Heart left ventricle (tissue), 13 donors: ENCODE data around the gene PPP2R3A.

Experiments
- POLR2A ChIP-seq, 2 donors: fragments of 450-650 bp; IDR thresholded peaks; one replicate each; pipeline ENCODE4 v1.6.1; 2017; ENCODE audit warnings: antibody characterized with exemption in 2 of 2, mild to moderate bottlenecking in 2 of 2, moderate library complexity in 2 of 2
- TF ChIP-seq, protein P1 (sequence below), 12 donors: fragments of 200-600 bp; sonication (generic) in 4 of 12; IDR thresholded peaks; one replicate each; pipeline versions ENCODE4 v1.5.0 to v1.8.0; 2018 to 2022; ENCODE audit warnings: antibody characterized with exemption in 12 of 12, mild to moderate bottlenecking in 5 of 12
- donor health status: ischemic (EF 13 %, LVEDD 7.1; RV severe dilation, severe dysfunction).
- donor health status: DM: no; HTN: yes; CAD: no.
- donor health status: DM: no; HTN: no; CAD: no.
- donor health status: ischemic (EF 25% LVEDD 6.9; RV normal size, moderate dysfunction).
- donor health status: ischemic (EF 25% LVEDD 5.7; RV mildly dilated, moderate dysfunction).
- donor health status: ischemic (EF 35%, LVEDD 5.7; RV mildly dilated, moderate dysfunction).
- donor health status: nonischemic (EF 11% LVEDD 7.7; RV severe dilation, severe dysfunction).
- donor health status: DM: yes; HTN: yes; CAD: no.
- donor health status: PGD.
- donor health status: ischemic (EF 29% LVEDD 5.4; RV normal size, mild dysfunction).
- donor health status: nonischemic (EF 23%, LVEDD 6.1; RV moderate dilation, normal function).

DNA sequence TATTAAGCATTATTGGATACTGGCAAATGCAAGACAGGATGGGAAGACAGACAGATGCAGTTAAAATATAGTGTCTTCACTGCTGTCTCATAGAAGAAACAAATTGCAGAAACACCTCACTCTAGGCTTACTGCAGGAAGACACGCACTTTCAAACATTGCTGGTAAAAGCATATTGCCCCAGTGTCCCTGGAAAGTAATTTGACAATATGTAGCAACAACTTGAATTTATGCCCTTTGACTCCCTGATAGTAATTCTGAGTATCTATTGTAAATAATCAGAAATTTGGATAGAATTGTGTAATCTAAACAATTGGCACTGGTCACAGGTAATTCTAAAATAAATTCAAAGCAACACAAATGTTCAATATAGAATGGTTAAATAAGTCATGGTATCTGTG is 168.6 kb downstream of the PPP2R3A start:
- TF ChIP-seq, protein P1, sequence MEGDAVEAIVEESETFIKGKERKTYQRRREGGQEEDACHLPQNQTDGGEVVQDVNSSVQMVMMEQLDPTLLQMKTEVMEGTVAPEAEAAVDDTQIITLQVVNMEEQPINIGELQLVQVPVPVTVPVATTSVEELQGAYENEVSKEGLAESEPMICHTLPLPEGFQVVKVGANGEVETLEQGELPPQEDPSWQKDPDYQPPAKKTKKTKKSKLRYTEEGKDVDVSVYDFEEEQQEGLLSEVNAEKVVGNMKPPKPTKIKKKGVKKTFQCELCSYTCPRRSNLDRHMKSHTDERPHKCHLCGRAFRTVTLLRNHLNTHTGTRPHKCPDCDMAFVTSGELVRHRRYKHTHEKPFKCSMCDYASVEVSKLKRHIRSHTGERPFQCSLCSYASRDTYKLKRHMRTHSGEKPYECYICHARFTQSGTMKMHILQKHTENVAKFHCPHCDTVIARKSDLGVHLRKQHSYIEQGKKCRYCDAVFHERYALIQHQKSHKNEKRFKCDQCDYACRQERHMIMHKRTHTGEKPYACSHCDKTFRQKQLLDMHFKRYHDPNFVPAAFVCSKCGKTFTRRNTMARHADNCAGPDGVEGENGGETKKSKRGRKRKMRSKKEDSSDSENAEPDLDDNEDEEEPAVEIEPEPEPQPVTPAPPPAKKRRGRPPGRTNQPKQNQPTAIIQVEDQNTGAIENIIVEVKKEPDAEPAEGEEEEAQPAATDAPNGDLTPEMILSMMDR (IDR thresholded peaks at IDR 0.05), result no peak
- TF ChIP-seq POLR2A (IDR thresholded peaks at IDR 0.05), result no peak
